ENCODE data around the gene SH3D21. TPM values are rescaled to one million over a fixed set of nuclear protein-coding genes. Genes with fewer than 3 reads are reported as not detected.

SH3D21 gene
- total RNA-seq, 1 experiment from 2014 or later: 0.98 TPM

GRCh38 chr1:36323636-36324352 lies 17.6 kb downstream of the SH3D21 start, which contains the start of gene EVA1B:
TSS of gene EVA1B (minus strand) at chr1:36323645. CDS start at chr1:36323037, 608 bp downstream.
- in situ Hi-C loops (cut with HindIII; ENCODE audit: low pct_unique_long_range_greater_than_20kb, low sequenced_read_pairs): no loop called here
- peak; percentile 30 for DNase-seq (ENCODE audit: low read depth, low spot score)

DNA sequence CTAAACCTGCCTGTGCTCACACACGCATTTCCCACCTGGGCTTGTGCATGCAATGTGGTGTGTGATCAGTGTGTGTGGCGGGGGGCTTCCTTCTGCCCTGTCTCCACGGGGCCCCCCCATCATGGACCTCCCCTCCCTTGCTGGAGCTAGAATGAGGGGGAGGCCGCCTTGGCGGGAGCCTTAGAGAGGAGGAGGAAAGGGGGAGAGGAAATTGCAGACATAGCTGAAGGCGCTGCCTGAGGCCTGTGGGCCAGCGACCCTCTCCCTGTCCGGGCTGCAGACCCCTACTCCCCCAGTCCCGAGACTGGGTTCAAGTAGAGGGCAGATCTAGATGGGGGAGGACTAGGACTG lies 18.2 kb downstream of the SH3D21 start:
- in situ Hi-C loops (cut with HindIII; ENCODE audit: low pct_unique_long_range_greater_than_20kb, low sequenced_read_pairs): no loop called here
- no peak for DNase-seq (ENCODE audit: low read depth, low spot score)

GRCh38 chr1:36326499-36326898 lies 20.3 kb downstream of the SH3D21 start:
- in situ Hi-C loops (cut with HindIII; ENCODE audit: low pct_unique_long_range_greater_than_20kb, low sequenced_read_pairs): no loop called here
- no peak for DNase-seq (ENCODE audit: low read depth, low spot score)

GRCh38 chr1:36327421-36328087 lies 21.4 kb downstream of the SH3D21 start:
- no peak for DNase-seq (ENCODE audit: low read depth, low spot score)
- in situ Hi-C loops (cut with HindIII; ENCODE audit: low pct_unique_long_range_greater_than_20kb, low sequenced_read_pairs): no loop called here

DNA sequence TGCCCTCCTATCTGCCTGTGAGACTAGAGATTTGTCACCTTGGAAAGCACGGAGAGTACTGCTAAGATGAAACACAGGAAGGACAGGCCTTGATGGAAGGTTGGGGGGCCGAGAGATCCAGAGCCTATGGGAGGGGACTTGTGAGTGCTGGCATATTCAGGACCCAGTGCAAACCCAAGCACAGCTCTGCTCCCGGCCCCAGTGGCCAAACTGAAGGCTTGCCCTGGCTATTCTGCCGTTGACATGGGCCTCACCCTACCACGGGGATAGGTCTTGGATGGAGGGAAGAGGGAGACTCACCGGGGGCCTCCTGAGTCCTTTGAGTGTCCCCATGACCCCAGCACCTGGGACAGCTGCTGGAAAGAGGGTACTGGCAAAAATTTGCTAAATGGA lies 21.9 kb downstream of the SH3D21 start:
- in situ Hi-C loops (cut with HindIII; ENCODE audit: low pct_unique_long_range_greater_than_20kb, low sequenced_read_pairs): no loop called here
- DNase-seq (ENCODE audit: low read depth, low spot score): no peak

- in situ Hi-C loops (cut with HindIII; ENCODE audit: low pct_unique_long_range_greater_than_20kb, low sequenced_read_pairs): no loop called here
Measured at GRCh38 chr1:36328713-36329112, 22.5 kb downstream of the SH3D21 start.

GRCh38 chr1:36329817-36330216 lies 23.6 kb downstream of the SH3D21 start:
- in situ Hi-C loops (cut with HindIII; ENCODE audit: low pct_unique_long_range_greater_than_20kb, low sequenced_read_pairs): no loop called here
- no peak for DNase-seq (ENCODE audit: low read depth, low spot score)

More at GRCh38 chr1:36328713-36329112, 22.5 kb downstream of the SH3D21 start:
- no peak for DNase-seq (ENCODE audit: low read depth, low spot score)

DNA sequence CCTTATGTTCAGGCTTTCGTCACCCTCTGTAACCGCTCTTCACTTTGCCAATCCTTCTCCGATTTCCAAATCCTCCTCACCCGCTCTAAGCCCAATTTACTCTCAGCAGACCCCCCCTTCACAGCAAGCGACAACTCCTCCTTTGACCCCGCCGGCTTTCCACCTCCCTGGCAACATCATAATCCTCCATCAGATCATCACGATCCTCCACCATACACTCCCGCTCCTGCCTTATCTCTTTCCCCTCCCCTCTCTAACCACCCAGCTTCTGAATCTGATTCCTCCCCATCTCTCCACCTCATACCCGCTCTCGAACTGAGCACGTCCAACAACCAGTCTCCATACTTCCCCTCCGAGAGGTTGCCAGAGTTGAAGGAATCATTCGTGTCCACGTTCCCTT lies 24.8 kb downstream of the SH3D21 start:
- in situ Hi-C loops (cut with HindIII; ENCODE audit: low pct_unique_long_range_greater_than_20kb, low sequenced_read_pairs): no loop called here
- no peak for DNase-seq (ENCODE audit: low read depth, low spot score)

DNA sequence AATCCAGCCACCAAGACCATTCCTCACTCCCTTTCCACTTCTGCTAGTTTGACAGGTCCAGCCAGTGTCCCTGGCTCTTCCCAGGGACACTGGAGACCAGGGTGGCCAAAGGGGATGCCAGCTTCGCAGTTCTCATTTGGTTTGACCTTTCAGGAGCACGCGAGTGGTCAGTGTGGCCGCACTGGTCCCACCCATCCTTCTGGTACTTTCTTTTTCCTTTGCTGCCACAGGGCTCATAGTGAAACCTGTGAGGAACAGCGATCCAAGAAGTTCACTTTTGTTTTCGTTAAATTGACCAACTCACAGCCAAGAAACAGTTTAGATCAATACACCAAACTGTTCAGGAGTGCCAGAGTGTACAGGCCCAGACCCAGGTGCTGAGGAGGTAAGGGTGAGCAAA lies 31.7 kb downstream of the SH3D21 start:
- no peak for DNase-seq (ENCODE audit: low read depth, low spot score)
- in situ Hi-C loops (cut with HindIII; ENCODE audit: low pct_unique_long_range_greater_than_20kb, low sequenced_read_pairs): no loop called here

GRCh38 chr1:36339215-36339614 lies 33.0 kb downstream of the SH3D21 start:
- in situ Hi-C loops (cut with HindIII; ENCODE audit: low pct_unique_long_range_greater_than_20kb, low sequenced_read_pairs): no loop called here

DNA sequence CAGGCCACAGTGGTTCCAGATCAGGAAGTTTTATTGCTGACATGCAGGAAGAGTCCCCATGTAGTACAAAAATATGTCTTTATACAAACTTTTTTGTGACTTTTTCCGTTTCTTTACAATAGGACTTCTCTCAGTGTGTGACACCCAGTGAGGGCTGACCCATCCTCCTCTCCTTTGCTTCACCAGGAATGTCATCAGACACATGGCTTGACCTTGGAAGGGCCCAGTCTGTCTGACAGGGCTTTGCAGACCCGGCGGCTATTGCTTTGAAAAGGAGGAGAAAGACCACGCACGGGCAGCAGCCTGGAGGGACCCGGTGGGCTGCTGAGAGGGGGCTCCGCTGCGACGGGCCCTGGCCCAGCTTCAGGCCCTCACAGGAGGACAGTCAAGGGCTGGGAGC lies 33.4 kb downstream of the SH3D21 start:
- in situ Hi-C loops (cut with HindIII; ENCODE audit: low pct_unique_long_range_greater_than_20kb, low sequenced_read_pairs): no loop called here
- no peak for DNase-seq (ENCODE audit: low read depth, low spot score)

More at GRCh38 chr1:36339215-36339614, 33.0 kb downstream of the SH3D21 start:
- DNase-seq (ENCODE audit: low read depth, low spot score): no peak

GRCh38 chr1:36341626-36342320 lies 35.6 kb downstream of the SH3D21 start:
- no peak for DNase-seq (ENCODE audit: low read depth, low spot score)
- in situ Hi-C loops (cut with HindIII; ENCODE audit: low pct_unique_long_range_greater_than_20kb, low sequenced_read_pairs): no loop called here

GRCh38 chr1:36342426-36343185 lies 36.4 kb downstream of the SH3D21 start:
- in situ Hi-C loops (cut with HindIII; ENCODE audit: low pct_unique_long_range_greater_than_20kb, low sequenced_read_pairs): no loop called here
- DNase-seq (ENCODE audit: low read depth, low spot score): peak; percentile 50

DNA sequence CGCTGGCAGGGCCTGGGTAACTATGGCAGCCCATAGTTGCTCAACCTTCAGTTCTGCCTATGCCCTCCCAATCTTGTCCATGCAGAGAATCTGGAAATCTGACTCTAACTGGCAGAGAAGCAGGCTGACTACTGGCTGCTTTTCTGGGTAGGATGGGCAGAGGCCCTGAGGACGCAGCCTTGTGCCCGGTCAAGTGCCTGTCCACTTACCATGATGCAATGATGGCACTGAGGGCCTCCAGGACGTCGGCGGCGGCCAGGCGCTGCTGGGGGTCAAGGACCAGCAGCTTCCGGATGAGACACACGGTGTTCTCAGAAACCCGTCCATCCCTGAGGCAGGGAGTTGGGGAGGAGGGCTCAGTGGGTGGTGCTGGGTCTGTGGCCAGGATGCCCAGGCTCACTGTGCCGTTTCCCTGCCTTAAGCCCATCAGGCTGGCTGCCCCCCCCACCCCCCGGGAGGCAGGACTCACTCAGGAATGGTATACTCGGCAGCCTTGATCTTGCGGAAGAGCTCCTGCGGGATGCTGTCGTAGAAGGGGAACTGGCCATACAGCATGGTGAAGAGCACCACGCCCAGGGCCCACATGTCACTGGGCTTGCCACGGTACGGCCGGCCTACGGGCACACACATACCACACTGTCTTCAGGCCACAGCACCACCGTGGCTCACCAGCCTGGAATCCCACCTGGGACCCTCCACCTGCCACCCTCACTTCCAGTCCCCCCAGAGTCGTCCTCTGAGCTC lies 37.7 kb downstream of the SH3D21 start:
- no peak for DNase-seq (ENCODE audit: low read depth, low spot score)
- in situ Hi-C loops (cut with HindIII; ENCODE audit: low pct_unique_long_range_greater_than_20kb, low sequenced_read_pairs): no loop called here

DNA sequence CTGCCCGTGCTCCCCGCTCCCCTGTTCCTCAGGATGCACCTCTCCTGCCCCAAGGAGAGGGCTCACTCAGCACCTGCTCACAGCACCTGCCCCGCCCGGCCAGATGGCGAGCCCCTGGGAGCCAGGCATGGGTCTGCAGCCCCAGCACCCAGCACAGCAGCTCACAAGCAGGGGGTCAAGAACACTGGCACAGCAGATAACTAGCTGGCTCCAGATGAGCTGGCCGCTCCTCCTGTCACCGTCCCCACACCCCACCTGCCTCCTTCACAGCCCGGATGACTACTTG lies 38.2 kb downstream of the SH3D21 start:
- in situ Hi-C loops (cut with HindIII; ENCODE audit: low pct_unique_long_range_greater_than_20kb, low sequenced_read_pairs): no loop called here

GRCh38 chr1:36345353-36345752 lies 39.2 kb downstream of the SH3D21 start:
- no peak for DNase-seq (ENCODE audit: low read depth, low spot score)
- in situ Hi-C loops (cut with HindIII; ENCODE audit: low pct_unique_long_range_greater_than_20kb, low sequenced_read_pairs): no loop called here

More for the DNA sequence above, 38.2 kb downstream of the SH3D21 start:
- DNase-seq (ENCODE audit: low read depth, low spot score): no peak

- in situ Hi-C loops (cut with HindIII; ENCODE audit: low pct_unique_long_range_greater_than_20kb, low sequenced_read_pairs): no loop called here
- no peak for DNase-seq (ENCODE audit: low read depth, low spot score)
Measured at GRCh38 chr1:36346741-36347370, 40.7 kb downstream of the SH3D21 start.
